HG02588 (cell line): ENCODE results near the gene RABGAP1L.

Source experiments
- ATAC-seq: cut with Tn5 transposase; IDR thresholded peaks from one replicate; pipeline ENCODE4 v1.9.1; 2021; ENCODE audit warnings: mild to moderate bottlenecking, moderate library complexity; ENCODE audit not compliant: unreplicated experiment

The RABGAP1L gene

DNA sequence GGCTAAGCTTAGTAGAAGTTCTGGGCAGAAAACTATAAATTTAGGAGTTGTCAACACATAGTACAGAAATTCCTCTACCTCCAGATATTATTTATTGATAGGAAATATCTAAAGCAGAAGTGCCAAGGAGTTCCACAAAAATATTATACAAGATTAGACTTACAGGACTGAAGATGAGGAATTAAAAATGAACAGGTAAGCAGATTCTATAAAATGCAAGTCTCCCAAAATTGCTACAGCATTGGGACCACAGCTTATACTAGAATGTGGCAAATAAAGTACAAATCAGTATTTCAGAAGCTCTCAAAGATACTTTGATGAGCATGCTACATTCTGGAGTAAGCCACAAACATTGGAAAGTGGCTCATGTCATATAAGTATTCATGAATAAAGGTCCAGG is 790.3 kb downstream of the RABGAP1L start:
- no peak for ATAC-seq

DNA sequence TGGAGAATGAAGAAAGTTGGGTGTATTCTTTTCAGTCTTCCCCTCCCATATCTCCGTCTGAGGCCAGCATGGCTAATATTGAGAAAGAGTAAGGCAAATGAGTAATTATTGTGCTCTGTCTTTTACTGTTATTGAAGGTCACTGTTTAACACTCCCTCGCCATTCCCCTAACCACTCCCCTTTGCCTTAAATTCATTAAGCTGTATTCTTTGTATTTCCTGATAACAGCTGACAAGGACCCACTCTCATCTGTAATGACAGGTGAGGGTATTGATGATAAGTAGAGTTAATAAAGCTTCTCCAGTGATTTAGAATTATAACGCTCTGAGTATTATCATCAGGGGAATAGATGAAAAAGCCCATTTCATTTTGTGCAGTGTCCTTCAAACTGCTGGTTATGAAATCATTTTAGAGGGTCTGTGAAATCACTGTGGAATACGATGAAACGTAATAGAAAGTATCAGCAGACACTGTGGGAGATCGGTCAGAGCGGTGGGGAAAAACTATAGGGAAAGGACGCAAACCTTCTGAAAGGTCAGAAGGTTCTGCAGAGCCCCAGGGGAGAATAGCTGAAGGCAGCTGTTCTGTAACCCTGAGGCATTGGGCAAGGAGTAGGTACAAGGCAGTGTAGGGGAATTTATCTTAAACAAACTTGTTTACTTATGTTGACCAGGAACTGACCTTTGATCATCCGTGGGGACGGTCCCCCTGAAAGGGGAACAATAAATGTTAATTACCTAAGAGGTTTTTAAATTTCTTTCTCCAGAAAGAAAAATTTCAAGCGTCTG is 794.2 kb downstream of the RABGAP1L start:
- peak; percentile 65 for ATAC-seq

DNA sequence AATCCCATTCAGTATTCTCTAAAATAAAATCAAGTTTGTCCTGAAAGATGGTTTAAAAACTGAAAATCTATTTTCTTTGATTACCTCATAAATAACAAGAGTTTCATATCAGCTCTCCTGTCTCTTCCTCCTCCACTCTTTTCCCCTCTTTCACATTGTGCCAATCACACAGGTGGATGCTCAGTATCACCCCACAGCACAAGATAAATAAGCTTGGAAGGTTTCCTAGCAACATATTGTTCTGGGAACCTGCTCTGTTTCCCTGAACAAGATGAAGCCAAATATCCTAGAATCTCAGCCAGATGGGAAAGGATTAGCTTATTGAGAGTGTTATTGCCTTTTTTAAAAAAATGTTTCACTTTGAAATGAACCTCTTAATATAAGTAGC is 794.7 kb downstream of the RABGAP1L start:
- peak; percentile 27 for ATAC-seq

DNA sequence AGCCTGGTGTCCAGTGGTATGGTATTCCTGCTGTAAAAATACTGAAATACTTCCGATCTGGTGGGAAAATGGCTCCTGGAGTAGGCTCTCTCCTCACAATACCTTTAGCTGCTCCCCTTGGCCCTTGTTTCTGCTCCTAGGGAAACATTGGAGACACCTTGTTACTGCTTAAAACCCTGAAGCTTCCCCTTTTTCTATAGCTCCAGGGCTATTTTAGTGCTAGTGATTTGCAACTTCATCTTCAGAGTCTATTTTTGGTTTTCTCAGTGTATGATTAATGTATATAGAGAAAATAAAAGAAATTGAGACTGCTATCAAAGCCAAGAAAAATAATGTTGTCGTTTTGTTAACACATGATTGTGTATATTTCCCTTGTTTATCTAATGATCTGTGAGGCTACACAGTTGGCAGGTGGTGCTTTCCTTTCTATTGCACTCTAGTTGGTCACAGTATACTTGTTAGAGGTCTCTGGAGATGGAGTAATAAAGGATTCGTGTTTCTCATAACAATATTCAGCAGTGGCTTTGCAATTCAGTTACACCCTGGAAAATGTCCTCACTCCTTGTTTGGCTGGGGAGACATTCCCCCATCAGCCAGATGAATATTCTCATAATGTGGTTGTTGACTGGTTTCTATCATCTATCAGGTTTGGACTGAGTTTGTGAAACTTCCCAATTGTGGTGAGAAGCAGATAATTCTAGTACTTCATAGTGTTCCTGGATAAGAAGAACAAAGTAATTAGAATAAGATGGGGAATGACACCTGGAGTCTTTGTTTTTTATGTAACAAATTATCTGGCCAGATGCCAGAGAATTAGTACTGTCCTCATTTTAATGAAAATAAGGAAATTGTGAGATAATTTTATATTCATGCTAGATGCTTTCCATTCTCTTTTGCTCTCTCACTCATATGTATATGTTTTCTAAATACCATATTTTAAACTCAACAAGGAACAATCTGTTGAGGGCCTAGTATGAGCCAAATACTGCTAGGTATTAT is 795.6 kb downstream of the RABGAP1L start:
- ATAC-seq: no peak

GRCh38 chr1:174956086-174956485 is 796.8 kb downstream of the RABGAP1L start:
- no peak for ATAC-seq

- ATAC-seq: no peak
Measured at GRCh38 chr1:174956976-174957375, 797.7 kb downstream of the RABGAP1L start.

DNA sequence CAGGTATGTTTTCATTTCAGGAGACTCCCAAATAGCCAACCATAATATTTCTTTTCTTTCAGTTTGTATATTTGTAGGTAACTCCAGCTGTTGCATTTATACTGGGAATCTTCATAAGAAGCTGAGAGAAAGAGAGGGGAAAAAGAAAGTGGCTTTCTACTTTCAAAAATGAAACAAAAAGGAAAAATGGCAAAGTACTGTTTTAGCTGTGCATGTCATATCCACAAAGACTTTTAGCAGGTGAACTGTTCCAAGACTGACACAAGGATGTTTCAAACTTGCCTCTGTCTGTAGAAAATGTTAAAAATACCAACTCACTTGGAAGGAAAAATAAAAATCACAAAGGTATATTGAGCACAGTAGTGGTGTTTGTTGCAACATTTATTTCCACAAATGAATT is 798.5 kb downstream of the RABGAP1L start:
- ATAC-seq: no peak

GRCh38 chr1:174958396-174958795 is 799.1 kb downstream of the RABGAP1L start:
- ATAC-seq: no peak

- no peak for ATAC-seq
Measured at GRCh38 chr1:174960362-174960761, 801.0 kb downstream of the RABGAP1L start.

GRCh38 chr1:174963529-174964125 is 804.3 kb downstream of the RABGAP1L start:
- ATAC-seq: no peak

- ATAC-seq: no peak
Measured at GRCh38 chr1:174964261-174964971, 805.1 kb downstream of the RABGAP1L start.

DNA sequence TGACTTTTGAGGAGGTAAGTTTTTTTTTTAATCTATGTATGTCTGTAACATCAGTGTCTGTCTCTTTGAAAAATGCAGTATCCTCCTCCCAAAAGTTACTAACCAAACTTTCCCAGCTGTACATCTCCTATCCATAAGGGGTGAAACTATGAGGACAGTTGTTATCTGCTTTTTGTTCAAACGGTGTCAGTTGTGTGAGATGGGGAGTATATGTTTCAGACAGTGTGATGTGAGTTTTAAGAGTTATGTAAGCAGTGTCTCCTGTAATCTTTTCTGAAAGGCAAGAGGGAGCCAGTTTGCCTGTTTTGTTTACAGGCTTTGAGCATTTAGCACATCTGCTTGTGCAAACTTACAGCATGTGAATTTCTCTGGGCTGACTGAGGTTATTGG is 805.6 kb downstream of the RABGAP1L start:
- ATAC-seq: no peak

GRCh38 chr1:174965362-174966007 is 806.2 kb downstream of the RABGAP1L start:
- no peak for ATAC-seq

GRCh38 chr1:174966008-174966572 is 806.8 kb downstream of the RABGAP1L start:
- no peak for ATAC-seq

GRCh38 chr1:174967845-174968705 is 808.8 kb downstream of the RABGAP1L start:
- no peak for ATAC-seq

DNA sequence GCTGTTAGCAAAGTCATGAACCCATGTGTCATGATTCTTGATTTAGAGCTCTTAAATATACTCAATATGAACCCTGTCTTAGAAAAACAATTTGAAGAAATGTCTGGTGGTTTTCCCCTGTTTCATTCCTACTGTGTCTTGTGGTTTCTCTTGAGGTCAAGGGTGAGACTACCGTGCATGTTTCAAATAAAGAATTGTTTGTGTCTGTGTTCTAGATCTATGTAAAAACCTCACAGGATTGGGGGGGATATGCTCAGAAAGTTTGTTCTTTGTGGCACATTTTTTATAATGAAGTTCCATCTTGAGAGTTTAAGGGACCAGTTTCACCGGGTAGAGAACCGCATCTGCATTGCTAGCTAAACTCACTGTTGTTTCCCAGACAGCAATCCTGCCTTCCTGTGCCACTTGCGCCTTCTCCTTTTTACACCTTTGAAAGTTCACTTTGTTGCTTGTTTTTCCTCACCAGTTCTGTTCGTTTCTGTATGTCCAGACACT is 809.5 kb downstream of the RABGAP1L start:
- ATAC-seq: peak; percentile 73

- no peak for ATAC-seq
Measured at GRCh38 chr1:174969977-174970376, 810.7 kb downstream of the RABGAP1L start.

- no peak for ATAC-seq
Measured at GRCh38 chr1:174971466-174971865, 812.1 kb downstream of the RABGAP1L start.

- no peak for ATAC-seq
Measured at GRCh38 chr1:174971902-174972301, 812.6 kb downstream of the RABGAP1L start.
